K562 (cell line): Measurements from ENCODE around the gene ZMYND19. TPM values are rescaled to one million over a fixed set of nuclear protein-coding genes. Genes with fewer than 3 reads are reported as not detected.
A peak's percentile ranks its signal among the peaks of the same experiment; 100 is the strongest.

ENCODE experiments used
- ATAC-seq: fragments of 200-7000 bp; cut with Tn5 transposase; 3 replicates; pipeline ENCODE4 v1.9.1; 2020; ENCODE audit warnings: moderate library complexity
- BruUV-seq: library from RNA; stranded (reverse); fragments of 400-500 nt; replicated peaks from 2 replicates; lab custom pipeline; 2021; lab: Mats Ljungman, UMichigan
- CTCF ChIA-PET: fragments of 300-600 bp; formaldehyde crosslinking; extraction: SDS; loops from one replicate; lab custom pipeline; 2021; ENCODE audit warnings: low intra/inter-chr PET ratio; lab: Yijun Ruan, JAX
- POLR2A ChIA-PET: fragments of 300-600, 350-650 bp; sonication (Branson Sonifier 250); formaldehyde crosslinking; extraction: SDS; loops from one replicate; lab custom pipeline; 2021; ENCODE audit warnings: antibody characterized with exemption, inconsistent platforms; lab: Yijun Ruan, JAX
- DNase-seq, 4 experiments: peaks; one replicate each; pipeline versions ENCODE4 v3.0.0 to v3.0.0-alpha.2; 2011 to 2018; ENCODE audit warnings: low spot score in 3 of 4, mixed read lengths in 3 of 4; ENCODE audit errors: extremely low read depth in 1 of 4
- FAIRE-seq: peaks from 2 replicates; lab custom pipeline; 2011; peaks lifted over from hg19 to GRCh38; lab: Jason Lieb, UNC
- H2AFZ ChIP-seq: 2 replicates; pipeline ENCODE4 v1.6.0; 2011; ENCODE audit warnings: low read depth, low read length, control low read depth, inconsistent platforms
- H3K27ac ChIP-seq: fragments of 200-600 bp; 3 replicates; pipeline ENCODE4 v1.8.0; 2011; ENCODE audit warnings: low read depth, mild to moderate bottlenecking, control low read depth, inconsistent platforms, low read length, moderate library complexity, mixed read lengths; ENCODE audit errors: extremely low read depth
- H3K27me3 ChIP-seq, 2 experiments: fragments of 300-600 bp in 1 of 2; 2 replicates in 1 of 2; 3 replicates in 1 of 2; pipeline versions ENCODE4 v1.6.0 to v1.8.0; 2011; ENCODE audit warnings: inconsistent platforms in 2 of 2, low read length in 2 of 2, mild to moderate bottlenecking in 1 of 2, mixed read lengths in 1 of 2, moderate library complexity in 1 of 2; ENCODE audit not compliant: control insufficient read depth in 2 of 2, insufficient read depth in 2 of 2
- H3K36me3 ChIP-seq: fragments of 300-600 bp; 3 replicates; pipeline ENCODE4 v1.8.0; 2011; ENCODE audit warnings: mild to moderate bottlenecking, low read length, inconsistent platforms; ENCODE audit not compliant: control insufficient read depth, insufficient read depth
- H3K4me1 ChIP-seq, 2 experiments: fragments of 200-600 bp in 1 of 2; replicated peaks in 1 of 2; 2 replicates in 1 of 2; 3 replicates in 1 of 2; pipeline versions ENCODE4 v1.5.1 to v1.8.0; 2011; ENCODE audit warnings: inconsistent platforms in 2 of 2, low read length in 2 of 2, mild to moderate bottlenecking in 1 of 2, mixed read lengths in 1 of 2, moderate library complexity in 1 of 2; ENCODE audit not compliant: control insufficient read depth in 2 of 2, insufficient read depth in 2 of 2
- H3K4me2 ChIP-seq: 2 replicates; pipeline ENCODE4 v1.6.1; 2011; ENCODE audit warnings: low read length, control low read depth, inconsistent platforms, mixed read lengths; ENCODE audit not compliant: insufficient read depth
- H3K4me3 ChIP-seq: fragments of 200-600 bp; sonication (generic), shearing (Covaris generic); 2 replicates; pipeline ENCODE4 v1.5.1; 2016; ENCODE audit warnings: control low read depth, inconsistent platforms
- H3K79me2 ChIP-seq: fragments of 200-600 bp; 3 replicates; pipeline ENCODE4 v1.8.0; 2011; ENCODE audit warnings: low read length, inconsistent platforms; ENCODE audit not compliant: control insufficient read depth, insufficient read depth
- H3K9ac ChIP-seq, 2 experiments: 2 replicates each; pipeline versions ENCODE4 v1.6.0 to v1.6.1; 2011; ENCODE audit warnings: low read depth in 2 of 2, low read length in 2 of 2, control low read depth in 1 of 2, inconsistent platforms in 1 of 2, mild to moderate bottlenecking in 1 of 2, mixed read lengths in 1 of 2; ENCODE audit not compliant: insufficient read depth in 1 of 2
- H3K9me1 ChIP-seq: one replicate; pipeline ENCODE4 v1.6.0; 2011; ENCODE audit warnings: inconsistent platforms, mild to moderate bottlenecking, low read length, moderate library complexity; ENCODE audit not compliant: control insufficient read depth, insufficient read depth
- H3K9me3 ChIP-seq: replicated peaks from 2 replicates; pipeline ENCODE4 v1.5.1; 2011; ENCODE audit warnings: low read depth, low read length, inconsistent platforms; ENCODE audit not compliant: control insufficient read depth, insufficient read depth
- H4K20me1 ChIP-seq: replicated peaks from 2 replicates; pipeline ENCODE4 v1.6.1; 2011; ENCODE audit warnings: low read length, inconsistent platforms, mixed read lengths; ENCODE audit not compliant: control insufficient read depth, insufficient read depth
- CTBP1 ChIP-seq: fragments of 450-650 bp; IDR thresholded peaks from 2 replicates; pipeline ENCODE4 v1.6.1; 2016; ENCODE audit warnings: borderline replicate concordance
- DNMT1 ChIP-seq: fragments of 450-650 bp; IDR thresholded peaks from 2 replicates; pipeline ENCODE4 v1.6.1; 2016; ENCODE audit warnings: antibody characterized with exemption, mild to moderate bottlenecking
- GTF2F1 ChIP-seq: IDR thresholded peaks from 2 replicates; pipeline ENCODE4 v1.6.1; 2011; ENCODE audit warnings: low read depth, low read length, improper control_type of control experiment
- HDGF ChIP-seq: fragments of 450-650 bp; IDR thresholded peaks from 2 replicates; pipeline ENCODE4 v1.6.1; 2016
- HOMEZ ChIP-seq: fragments of 250-450 bp; sonication (Bioruptor Pico); IDR thresholded peaks from 2 replicates; pipeline ENCODE4 v1.4.0; 2020; ENCODE audit warnings: mild to moderate bottlenecking, moderate library complexity
- KLF1 ChIP-seq: fragments of 450-650 bp; IDR thresholded peaks from 2 replicates; pipeline ENCODE4 v1.6.1; 2016; ENCODE audit warnings: missing genetic modification characterization, missing compliant biosample characterization
- PHF20 ChIP-seq: fragments of 450-650 bp; IDR thresholded peaks from 2 replicates; pipeline ENCODE4 v1.6.1; 2018; ENCODE audit not compliant: partially characterized antibody
- PKNOX1 ChIP-seq: fragments of 450-650 bp; IDR thresholded peaks from 2 replicates; pipeline ENCODE4 v1.6.1; 2016
- POLR2A ChIP-seq: fragments of 450-650 bp; conservative IDR thresholded peaks from 2 replicates; pipeline ENCODE4 v1.6.1; 2016
- POLR2G ChIP-seq: fragments of 200-400 bp; formaldehyde crosslinking; IDR thresholded peaks from 2 replicates; pipeline ENCODE4 v1.6.1; 2017; ENCODE audit warnings: low read depth, mild to moderate bottlenecking, antibody characterized with exemption, low read length, moderate library complexity
- RFX1 ChIP-seq: fragments of 450-650 bp; IDR thresholded peaks from 2 replicates; pipeline ENCODE4 v1.6.1; 2016; ENCODE audit warnings: mild to moderate bottlenecking, moderate library complexity
- SMAD2 ChIP-seq: fragments of 150-350 bp; IDR thresholded peaks from 2 replicates; pipeline ENCODE4 v1.6.1; 2014; ENCODE audit warnings: low read depth, mild to moderate bottlenecking, low read length
- SMAD3 ChIP-seq: fragments of 450-650 bp; formaldehyde crosslinking; conservative IDR thresholded peaks from 2 replicates; pipeline ENCODE4 v1.4.0; 2020; ENCODE audit warnings: mild to moderate bottlenecking
- SREBF1 ChIP-seq: fragments of 150-350 bp; IDR thresholded peaks from 2 replicates; pipeline ENCODE4 v1.6.1; 2014; ENCODE audit warnings: antibody characterized with exemption, low read depth, low read length, borderline replicate concordance
- TAF7 ChIP-seq: fragments of 450-650 bp; IDR thresholded peaks from 2 replicates; pipeline ENCODE4 v1.6.1; 2016; ENCODE audit warnings: missing genetic modification characterization, missing compliant biosample characterization
- TCF7 ChIP-seq: sonication (generic); IDR thresholded peaks from 2 replicates; pipeline ENCODE4 v1.6.1; 2016; ENCODE audit warnings: antibody characterized with exemption, borderline replicate concordance
- ZNF280A ChIP-seq: fragments of 450-650 bp; IDR thresholded peaks from 2 replicates; pipeline ENCODE4 v1.6.1; 2018; ENCODE audit warnings: mild to moderate bottlenecking, low read depth; ENCODE audit not compliant: partially characterized antibody
- WGBS: fragments of 100-300 bp; shearing (Covaris generic); methylation state at CpG from one replicate; pipeline ENCODE4 v1.1.6; 2016; ENCODE audit warnings: low coverage, mixed read lengths; ENCODE audit not compliant: insufficient coverage; ENCODE audit errors: missing lambda C conversion rate; 5-methylcytosine and 5-hydroxymethylcytosine counted together
- in situ Hi-C: fragments of 300-500 bp; cut with MboI; formaldehyde crosslinking; loops from 4 replicates; pipeline ENCODE4 v1.15.0; 2018; ENCODE audit warnings: inconsistent platforms, mixed read lengths
- intact Hi-C: fragments of 100-400 bp; cut with micrococcal nuclease; formaldehyde crosslinking; loops from 2 replicates; pipeline ENCODE4 v1.14.2; 2022
- polyA plus RNA-seq, 8 experiments: library from polyadenylated mRNA; depleted of rRNA in 4 of 8; stranded (reverse) in 5 of 8; unstranded in 3 of 8; fragments of >200 nt; fragmentation: Nextera tagmentation in 2 of 8; fragmentation: Illumina TruSeq in 1 of 8; extraction: Ambion mirVana in 2 of 8; extraction: Trizol in 1 of 8; gene quantifications; 2 replicates each; pipeline versions ENCODE4 v1.2.1 to v1.2.3, GENCODE V29; 2011 to 2014; ENCODE audit warnings: inconsistent platforms in 1 of 8, missing spikeins in 1 of 8
- total RNA-seq, 7 experiments: library from RNA; depleted of rRNA in 6 of 7; stranded (reverse); fragments of >200 nt in 6 of 7; fragmentation: Illumina TruSeq in 2 of 7; extraction: Trizol in 2 of 7; gene quantifications; 2 replicates each; pipeline versions ENCODE4 v1.2.1 to v1.2.3, GENCODE V29; 2011 to 2021; ENCODE audit warnings: low replicate concordance in 1 of 7

The ZMYND19 gene
- total and polyA plus RNA-seq, 9 of the 15 experiments (the other 6 are each of a cell fraction or from before 2014, with no cell fraction given), result 1.0 to 86.7 (median 44.0) TPM

- H3K4me1 ChIP-seq, result peaks cover 2 to 15% of the 10 kb centered on the region in 2 experiments; a peak in 4 of 5 replicates
- in situ Hi-C loops (no loop called here), intact Hi-C loops (loop anchor here (10.0 kb wide), 1 partner anchor 119 kb away; no protein-coding TSS in a partner anchor)
- ATAC-seq (no peak), DNase-seq (no peak), FAIRE-seq (no peak)
- no peak overlapping the region for H2AFZ ChIP-seq
- 92% methylated on average over 24 of the region's 24 CpGs for WGBS
- no peak overlapping the region for H3K4me3 ChIP-seq
- no peak for TF ChIP-seq SMAD2
- TF ChIP-seq DNMT1, result no peak
- TF ChIP-seq KLF1 (tag), result no peak
- TF ChIP-seq SREBF1, result no peak
- TF ChIP-seq SMAD3, result no peak
- no peak for TF ChIP-seq TCF7
- TF ChIP-seq TAF7 (tag), result no peak
- TF ChIP-seq ZNF280A, result no peak
- no peak for TF ChIP-seq CTBP1
- TF ChIP-seq GTF2F1, result no peak
- TF ChIP-seq POLR2G, result 0 out of 2 replicates have a peak, but pooled peaks have one; percentile 32
- no peak for TF ChIP-seq PKNOX1
- no peak for TF ChIP-seq POLR2A
- peak; percentile 63; the same call in 1 of the 2 replicates for TF ChIP-seq RFX1
- TF ChIP-seq PHF20, result no peak
- no peak for TF ChIP-seq HOMEZ
- TF ChIP-seq HDGF, result no peak
- no peaks in the 10 kb centered on the region for H3K27me3 ChIP-seq
- no TSS peak for BruUV-seq
- H3K9me3 ChIP-seq, result no peaks in the 10 kb centered on the region
- H3K9me1 ChIP-seq, result no peaks in the 10 kb centered on the region
- peaks cover 73% of the 10 kb centered on the region for H3K36me3 ChIP-seq
- H3K79me2 ChIP-seq, result peaks cover 18% of the 10 kb centered on the region
- CTCF ChIA-PET, result interaction anchor here (0.5 kb wide), 1 partner anchor 1270 kb away, joined by 3 read pairs; no protein-coding TSS in a partner anchor
- POLR2A ChIA-PET, result no interaction called here
- H4K20me1 ChIP-seq, result peaks cover 5% of the 10 kb centered on the region; the same call in 1 of the 2 replicates
- H3K9ac ChIP-seq, result peak overlapping the region in 1 of 2 experiments; percentile 75; a peak in 2 of 4 replicates
- no peak overlapping the region for H3K27ac ChIP-seq
- no peak overlapping the region for H3K4me2 ChIP-seq
Measured at GRCh38 chr9:137556069-137556838, 34.1 kb downstream of the ZMYND19 start.
